NCI-H2196 treated with DMSO at 0.1 percent for 48 hours (cell line): ENCODE results near the gene FGGY.
"Not testable (repeated sequence)": the region's sequence is repeated elsewhere in the genome, so short reads cannot be mapped to it uniquely, and the experiment has no call there.

ENCODE experiments used
- DNase-seq: peaks from one replicate; lab custom pipeline; 2025; ENCODE audit not compliant: unreplicated experiment; lab: John Stamatoyannopoulos, UW

Gene FGGY, protein sequence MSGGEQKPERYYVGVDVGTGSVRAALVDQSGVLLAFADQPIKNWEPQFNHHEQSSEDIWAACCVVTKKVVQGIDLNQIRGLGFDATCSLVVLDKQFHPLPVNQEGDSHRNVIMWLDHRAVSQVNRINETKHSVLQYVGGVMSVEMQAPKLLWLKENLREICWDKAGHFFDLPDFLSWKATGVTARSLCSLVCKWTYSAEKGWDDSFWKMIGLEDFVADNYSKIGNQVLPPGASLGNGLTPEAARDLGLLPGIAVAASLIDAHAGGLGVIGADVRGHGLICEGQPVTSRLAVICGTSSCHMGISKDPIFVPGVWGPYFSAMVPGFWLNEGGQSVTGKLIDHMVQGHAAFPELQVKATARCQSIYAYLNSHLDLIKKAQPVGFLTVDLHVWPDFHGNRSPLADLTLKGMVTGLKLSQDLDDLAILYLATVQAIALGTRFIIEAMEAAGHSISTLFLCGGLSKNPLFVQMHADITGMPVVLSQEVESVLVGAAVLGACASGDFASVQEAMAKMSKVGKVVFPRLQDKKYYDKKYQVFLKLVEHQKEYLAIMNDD

DNA sequence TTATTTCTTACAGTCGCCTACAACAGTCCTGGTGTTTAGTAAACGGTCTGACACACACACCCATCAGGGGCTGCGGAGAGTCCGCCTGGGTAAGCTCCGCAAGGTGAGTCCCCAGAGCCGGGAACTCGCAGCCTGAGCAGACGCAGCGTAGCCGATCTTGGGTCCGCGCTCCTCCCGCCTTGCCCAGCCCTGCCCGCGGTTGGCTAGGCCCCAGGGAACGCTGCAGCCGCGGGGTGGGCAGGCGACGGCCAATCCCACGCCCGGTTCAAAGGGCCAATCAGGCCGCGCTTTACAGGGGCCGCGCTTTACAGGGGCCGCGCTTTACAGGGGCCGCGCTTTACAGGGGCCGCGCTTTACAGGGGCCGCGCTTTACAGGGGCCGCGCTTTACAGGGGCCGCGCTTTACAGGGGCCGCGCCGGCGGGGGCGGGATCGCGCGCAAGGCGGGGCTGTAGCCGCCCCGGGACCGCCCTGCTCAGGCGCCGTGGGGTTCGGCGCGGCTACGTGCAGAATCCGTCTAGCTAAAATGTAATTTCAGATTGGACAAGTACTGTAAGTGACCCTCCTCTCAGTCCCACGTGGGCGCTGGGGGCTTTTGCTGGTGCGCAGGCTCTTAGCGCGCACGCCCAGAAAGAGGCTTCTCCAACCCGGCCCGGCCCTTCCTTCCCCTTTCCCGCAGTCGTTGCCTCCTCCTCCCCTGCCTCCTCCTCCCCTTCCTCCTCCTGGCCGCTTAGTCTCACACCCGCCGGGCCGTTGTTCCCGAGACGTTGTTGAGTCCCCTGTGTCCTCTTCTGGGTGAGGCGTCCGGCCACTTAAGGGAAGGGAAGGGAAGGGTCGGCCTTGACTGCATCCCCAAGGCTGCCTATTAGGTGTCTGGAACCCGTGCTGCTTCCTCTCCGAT is at the start of gene FGGY:
Gene FGGY (plus strand): TSS at position 737 of the 899 bp plus-strand sequence. CDS start 24,456 bp downstream, outside the sequence.
- DNase-seq, result peak; percentile 97

DNA sequence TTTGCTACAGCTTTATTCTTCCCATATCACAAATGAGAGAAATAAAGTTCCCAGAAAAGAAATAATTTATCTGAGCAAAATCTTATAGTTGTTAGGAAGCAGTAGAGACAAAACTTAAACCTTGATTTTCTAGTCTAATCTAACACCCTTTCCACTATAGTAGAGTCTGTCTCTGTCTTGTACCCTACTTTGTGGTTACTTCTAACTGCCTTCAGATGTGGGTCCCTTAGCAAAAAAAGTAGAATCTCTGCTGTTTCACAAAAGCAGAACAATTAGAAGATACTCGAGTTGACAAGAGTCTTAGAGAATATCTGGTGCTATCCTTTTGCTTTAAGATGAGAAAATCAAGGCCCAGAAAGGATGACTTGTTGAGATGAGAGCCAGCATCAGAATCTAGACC is 48.1 kb upstream of the FGGY start:
- DNase-seq, result no peak

DNA sequence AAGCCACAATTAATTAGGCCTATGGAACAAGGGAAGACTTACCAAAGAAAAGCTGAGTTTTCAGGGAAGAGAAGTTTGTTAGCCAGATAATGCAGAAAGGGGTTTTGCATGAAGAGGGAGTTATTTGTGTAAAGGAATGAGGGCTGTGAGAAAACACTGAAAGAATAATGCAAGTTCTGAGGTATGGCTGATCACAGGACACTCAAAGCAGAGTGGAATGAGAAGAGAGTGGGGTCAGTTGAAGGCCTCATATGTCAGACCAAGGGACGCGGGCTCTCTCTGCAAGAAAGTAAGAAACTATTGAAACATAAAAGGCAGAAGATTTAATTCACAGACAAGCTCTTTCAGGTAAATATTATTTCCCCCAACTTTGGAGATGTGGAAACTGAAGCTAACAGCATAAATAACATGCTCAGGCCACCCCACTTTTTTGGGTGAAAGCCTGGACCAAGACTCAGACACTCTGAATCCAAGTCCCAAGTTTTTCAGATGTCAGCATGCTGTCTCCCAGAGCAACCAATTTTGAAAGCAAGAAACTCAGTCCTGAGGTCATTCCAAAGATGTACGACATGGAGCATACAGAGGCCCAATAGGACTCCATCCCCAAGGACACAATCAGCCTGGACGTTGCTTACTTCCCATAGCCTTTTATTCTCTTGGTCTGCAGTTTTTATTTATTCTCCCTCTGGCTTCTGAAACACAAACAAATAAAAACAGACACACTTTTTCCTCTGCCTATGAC is 47.3 kb upstream of the FGGY start:
- no peak for DNase-seq

DNA sequence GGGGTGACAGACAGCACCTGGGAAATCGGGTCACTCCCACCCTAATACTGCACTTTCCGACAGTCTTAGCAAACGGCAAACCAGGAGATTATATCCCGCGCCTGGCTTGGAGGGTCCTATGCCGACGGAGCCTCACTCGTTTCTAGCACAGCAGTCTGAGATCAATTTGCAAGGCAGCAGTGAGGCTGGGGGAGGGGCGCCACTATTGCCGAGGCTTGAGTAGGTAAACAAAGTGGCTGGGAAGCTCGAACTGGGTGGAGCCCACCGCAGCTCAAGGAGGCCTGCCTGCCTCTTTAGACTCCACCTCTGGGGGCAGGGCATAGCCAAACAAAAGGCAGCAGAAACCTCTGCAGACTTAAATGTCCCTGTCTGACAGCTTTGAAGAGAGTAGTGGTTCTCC is 45.8 kb upstream of the FGGY start:
- not testable (repeated sequence) for DNase-seq

DNA sequence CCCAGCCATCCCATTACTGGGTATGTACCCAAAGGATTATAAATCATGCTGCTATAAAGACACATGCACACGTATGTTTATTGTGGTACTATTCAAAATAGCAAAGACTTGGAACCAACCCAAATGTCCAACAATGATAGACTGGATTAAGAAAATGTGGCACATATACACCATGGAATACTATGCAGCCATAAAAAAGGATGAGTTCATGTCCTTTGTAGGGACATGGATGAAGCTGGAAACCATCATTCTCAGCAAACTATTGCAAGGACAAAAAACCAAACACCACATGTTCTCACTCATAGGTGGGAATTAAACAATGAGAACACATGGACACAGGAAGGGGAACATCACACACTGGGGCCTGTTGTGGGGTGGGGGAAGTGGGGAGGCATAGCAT is 40.5 kb upstream of the FGGY start:
- DNase-seq, result not testable (repeated sequence)

DNA sequence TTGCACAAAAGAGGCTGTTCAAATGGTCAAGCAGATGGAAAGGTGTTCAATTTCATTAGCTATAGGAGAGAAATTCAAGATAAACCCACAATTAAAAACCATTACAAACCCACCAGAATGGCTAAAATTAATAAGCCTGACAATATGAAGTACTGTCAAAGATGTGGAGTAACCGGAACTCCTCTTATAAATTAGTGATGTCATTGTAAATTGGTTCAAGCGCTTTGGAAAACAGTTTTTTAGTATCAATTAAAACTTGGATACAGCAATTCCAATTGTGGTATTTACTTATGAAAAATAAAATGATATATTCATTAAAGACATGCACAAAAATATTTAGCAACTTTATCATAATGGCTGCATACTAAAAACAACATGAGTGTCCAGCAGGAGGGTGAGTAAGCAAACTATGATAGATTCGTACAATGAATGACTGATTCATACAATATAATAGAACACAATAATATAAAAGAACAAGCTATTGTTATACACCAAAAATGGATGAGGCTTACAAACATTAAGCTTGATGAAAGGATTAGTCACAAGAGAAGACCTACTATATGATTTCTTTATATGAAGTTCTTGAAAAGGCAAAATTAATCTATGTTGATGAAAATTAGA is 38.4 kb upstream of the FGGY start:
- no peak for DNase-seq

DNA sequence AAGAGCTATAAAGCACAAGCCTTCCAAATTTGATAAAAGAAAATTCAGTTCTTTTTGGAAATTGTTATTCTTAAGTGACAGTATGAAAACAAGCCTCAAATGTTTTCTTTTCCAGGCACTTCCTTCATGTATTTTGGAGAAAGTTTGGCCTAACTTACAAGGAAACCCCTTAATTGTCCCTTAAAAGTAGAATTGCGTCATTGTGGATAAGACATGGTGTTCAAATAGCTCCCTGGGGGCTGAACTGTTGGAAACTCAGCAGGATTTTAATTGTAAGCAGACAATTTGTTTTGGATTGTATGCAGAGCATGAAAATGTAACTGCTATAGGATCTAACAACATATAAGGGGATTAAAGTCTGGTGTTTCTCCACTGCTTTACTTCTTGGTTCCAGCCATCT is 35.4 kb upstream of the FGGY start:
- DNase-seq, result no peak

DNA sequence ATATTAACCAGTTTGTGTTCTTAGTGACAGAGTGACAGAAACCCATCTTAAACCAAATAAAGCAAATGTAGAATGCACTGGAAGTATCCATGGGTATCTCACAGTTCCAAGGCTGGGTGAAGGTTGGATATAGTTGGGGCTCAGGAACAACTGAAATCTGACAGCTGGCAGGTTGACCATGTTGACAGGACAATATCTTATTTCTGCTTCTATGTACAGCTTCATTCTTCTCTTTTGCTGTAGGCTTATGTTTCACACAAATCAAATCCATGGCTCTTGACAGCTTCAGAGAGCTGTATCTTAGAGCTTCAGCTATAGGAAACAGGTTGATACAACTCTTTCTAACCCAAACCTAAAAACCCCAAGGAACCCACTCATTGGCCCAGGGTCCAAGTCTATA is 34.3 kb upstream of the FGGY start:
- DNase-seq, result no peak

DNA sequence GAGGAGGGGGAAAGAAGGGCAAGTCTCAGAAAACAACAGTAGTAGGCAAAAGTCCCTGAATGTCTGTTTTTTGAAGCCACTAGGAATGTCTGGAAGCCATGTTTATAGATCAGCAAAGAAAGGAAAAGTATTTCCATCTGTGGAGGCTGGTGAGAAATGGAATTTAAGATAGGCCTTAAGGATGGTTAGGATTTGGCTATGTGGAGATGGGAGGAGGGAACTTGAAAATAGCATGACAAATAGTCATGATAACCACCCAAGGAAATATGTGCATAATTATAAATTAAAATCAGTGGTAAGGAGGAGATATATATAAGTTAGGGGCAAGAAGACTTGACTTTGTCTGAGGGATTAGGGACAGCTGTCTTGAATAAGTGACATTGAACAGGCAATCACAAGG is 33.8 kb upstream of the FGGY start:
- DNase-seq, result no peak

DNA sequence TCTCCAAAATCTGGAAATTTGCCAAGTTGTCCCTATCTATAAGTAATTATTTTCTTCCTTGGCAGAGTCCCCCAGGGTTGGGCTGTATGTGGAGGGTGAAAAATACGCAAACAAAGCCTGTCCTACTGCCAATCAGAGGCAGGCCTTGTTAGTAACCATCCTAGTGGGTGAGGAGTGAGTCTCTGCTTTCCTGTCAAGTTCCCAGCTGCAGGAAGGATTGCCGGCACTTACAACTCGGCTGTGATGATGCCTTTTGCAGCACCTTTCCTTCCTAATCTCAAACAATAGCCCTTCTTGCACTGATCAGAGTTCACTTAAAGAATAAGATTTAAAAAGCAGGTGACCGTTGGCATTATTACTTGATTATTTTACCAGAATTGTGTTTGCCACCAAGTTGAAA is 31.3 kb upstream of the FGGY start:
- no peak for DNase-seq

DNA sequence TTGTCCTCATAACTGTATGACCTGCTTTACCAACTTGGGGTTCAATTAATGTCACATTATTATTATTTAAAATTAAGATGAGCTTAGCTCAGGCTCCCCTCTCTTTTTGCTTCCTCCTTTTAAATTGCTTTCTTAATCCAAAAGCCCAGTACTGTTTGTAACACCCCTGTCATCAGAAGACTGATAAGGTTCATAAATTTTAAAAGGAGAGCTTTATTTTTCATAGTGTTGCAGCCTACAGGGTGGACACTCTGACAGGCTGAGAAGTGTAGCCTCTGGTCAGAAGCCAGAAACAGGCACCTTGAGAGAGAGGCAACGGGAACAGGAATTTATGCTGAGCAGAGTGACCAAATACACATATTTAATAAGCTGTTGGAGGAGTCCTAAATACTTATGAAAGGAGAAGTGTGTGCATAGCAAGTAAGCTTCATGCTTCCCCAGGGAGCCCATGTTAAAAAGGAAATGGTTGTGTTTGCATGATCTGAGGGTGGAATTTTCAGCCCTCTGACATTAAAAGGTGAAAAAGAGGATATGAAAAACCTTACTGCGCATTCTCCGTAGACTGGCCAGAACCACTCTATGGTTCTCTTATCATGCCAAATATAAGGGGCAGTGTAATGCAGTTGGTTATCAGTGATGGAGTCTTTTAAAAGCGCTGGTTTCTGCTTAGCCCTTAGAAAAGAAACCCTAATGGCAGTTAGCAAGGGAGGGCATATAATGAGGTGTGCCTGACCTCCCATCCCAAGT is 30.5 kb upstream of the FGGY start:
- DNase-seq, result no peak

DNA sequence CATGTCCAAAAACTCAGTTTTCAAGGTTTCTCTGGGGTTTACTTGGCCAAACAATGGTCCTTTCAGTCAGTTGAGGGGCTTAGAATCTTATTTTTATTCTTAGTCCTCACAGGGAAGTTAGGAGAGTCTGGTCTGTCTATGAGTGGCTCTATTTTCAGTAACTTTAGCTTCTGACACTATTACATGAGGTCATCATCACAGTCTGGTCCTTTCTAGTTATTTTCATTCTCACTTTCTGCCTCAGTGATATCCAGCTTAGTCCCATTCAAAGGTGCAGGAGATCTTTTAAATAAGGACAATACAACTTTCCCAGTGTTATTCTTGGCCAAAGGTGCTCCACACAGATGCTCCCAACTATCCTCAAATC is 30.0 kb upstream of the FGGY start:
- DNase-seq, result no peak

DNA sequence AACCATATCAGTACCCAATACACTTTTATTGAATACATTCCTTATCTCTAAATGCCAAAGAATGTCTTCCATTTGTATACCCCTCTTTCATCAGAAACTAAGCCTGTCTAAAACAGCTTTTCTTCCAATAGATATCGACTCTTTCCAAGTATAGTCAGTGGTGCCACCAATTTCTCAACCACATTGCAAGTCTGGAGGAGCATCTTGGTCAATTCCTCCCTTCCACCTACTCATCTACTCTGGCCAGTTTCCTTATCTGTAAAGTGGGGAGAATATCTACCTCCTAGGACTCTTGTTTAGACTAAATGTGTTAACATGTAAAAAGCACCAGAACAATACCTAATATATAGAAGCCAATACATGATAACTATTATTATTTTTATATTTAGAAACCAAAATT is 28.5 kb upstream of the FGGY start:
- no peak for DNase-seq

DNA sequence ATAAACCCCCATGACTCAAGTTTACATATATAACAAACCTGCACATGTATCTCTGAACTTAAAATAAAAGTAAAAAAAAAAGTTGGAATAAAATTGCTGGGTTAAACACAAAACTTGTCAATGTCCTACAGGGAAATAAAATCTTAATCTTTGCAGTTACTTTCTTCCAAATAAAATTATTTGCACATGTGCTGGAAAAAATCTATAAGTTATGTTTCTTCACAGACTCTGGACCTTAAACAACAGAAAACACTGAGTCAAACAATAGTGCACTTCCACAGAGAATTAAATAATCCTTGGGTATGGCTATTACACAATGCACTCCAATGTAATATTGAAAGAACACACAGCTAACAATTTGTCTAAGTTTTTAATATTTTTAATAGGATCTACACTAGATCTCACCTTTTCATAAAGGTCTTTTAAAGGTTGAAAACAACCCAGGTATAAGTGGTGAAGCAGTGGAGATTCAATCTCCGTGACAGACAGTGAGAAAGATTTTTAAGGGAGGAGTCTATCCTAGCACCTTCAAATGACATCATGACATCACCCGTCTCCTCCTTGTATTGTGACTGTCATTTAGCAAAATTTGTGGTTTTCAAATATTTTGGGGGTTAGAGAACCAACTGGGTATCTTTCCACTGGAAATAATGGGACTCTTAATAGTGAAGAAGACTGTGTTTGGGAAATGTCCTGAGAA is 25.2 kb upstream of the FGGY start:
- DNase-seq, result no peak

DNA sequence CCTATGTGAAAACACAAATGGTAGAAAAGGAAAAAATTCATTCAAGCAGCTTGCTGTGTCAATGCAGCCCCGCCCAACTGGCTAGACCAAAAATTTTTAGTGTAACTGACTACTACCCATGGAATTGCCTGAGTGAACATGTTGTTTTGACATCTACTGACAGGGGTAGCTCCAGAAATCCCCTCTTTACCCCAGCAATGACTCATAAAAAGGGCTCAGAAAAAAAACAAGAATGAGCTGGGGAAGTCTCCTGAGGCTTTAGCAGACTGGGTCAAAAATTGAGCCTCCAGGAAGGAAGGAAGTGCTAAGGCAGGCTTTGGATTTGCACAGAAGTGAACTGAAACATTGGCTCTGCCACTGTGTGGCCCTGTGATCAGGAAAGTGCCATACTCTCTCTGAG is 24.4 kb upstream of the FGGY start:
- DNase-seq, result no peak

DNA sequence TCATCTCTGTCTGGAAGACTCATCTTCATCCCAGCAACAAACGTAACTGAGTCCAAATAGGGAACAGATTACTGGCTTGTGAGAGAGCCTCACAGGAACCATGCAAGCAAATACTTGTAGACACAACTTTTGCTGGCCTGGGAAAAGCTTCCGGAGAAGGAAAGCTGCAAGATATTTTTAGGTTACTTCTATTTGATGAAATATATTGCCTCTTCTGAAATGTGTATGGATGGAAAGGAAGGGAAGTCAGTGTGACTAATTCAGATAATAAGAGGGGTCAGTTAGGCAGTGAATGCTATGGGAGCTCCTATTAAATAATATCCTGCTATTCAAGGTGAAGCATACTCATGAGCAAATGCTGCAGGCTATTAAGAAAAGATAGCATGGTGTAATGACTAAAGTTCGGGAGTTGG is 20.4 kb upstream of the FGGY start:
- DNase-seq, result no peak

DNA sequence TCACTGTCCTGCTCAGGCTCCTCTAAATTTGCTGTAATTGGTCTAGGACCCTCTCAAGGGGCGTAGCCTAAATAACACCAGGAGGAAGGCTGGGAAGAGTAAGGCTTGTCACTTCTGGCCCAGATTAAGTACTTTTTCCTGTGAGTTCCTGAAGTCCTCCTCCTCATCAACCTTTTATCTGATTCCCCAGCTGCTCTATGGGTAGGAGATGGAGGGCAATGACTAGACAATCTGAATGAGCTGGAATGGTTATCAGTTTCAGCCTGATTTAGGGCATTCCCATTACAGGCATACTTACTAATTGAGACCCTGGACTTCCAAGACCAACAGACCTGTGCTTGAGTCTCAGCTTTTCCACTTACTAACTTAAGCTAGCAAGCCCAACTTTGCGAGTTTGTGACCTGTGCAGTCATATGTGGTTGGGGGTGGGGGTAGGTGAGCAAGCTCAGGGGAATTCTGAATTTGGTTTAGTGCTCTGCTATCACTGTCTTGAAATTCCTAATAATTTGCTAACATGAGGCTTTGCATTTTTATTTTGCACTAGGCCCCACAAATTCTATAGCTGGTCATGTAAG is 18.0 kb upstream of the FGGY start:
- DNase-seq, result no peak

DNA sequence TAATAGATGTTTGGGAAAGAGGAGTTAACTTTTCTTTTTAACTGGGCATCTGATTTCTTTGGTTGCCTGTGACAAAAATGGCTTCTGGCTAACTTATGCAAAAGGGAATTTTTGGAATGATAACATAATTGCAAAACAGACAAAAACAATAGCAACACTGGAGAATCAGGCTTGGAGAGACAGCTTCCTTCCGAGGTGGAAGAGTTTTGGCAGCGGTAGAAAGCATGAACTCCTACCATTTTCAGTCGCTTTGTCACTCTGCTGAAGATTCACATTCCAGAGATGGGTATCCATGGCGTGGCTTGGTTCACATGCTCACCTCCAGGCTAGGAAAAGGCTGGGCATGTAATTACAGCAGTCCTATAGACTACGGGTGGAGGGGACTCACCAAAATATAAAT is 17.2 kb upstream of the FGGY start:
- no peak for DNase-seq

DNA sequence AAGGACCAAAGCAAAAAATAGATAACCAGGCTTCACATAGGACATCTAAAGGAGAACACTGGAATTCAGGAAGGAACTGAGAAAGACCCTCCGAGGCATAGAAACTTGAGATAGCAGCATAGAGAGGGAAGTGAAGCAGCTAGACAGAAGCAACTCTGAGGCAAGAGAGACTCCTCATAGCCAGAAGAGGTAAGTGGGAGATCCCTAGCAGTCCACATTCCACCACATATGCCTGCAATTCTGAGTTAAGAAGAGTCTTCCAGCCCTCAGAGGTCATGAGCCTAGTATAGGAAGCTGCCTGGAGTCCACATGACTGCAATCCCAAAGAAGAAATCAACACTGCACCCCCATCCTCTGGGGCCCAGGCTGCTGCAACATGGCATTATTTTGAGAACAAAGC is 13.9 kb upstream of the FGGY start:
- DNase-seq, result no peak
